GM23338 (cell line): ENCODE data around the gene ZNF816. TPM values are rescaled to one million over a fixed set of nuclear protein-coding genes. Genes with fewer than 3 reads are reported as not detected.
A peak's percentile ranks its signal among the peaks of the same experiment; 100 is the strongest.
"Not testable (repeated sequence)": the region's sequence is repeated elsewhere in the genome, so short reads cannot be mapped to it uniquely, and the experiment has no call there.

Experiments
- ATAC-seq: fragments of 200-7000 bp; cut with Tn5 transposase; 3 replicates; pipeline ENCODE4 v1.9.1; 2020
- DNase-seq: peaks from one replicate; pipeline ENCODE4 v3.0.0-alpha.2; 2015; ENCODE audit warnings: low spot score
- H2AFZ ChIP-seq: fragments of 200-600 bp; sonication (generic); 2 replicates; pipeline ENCODE4 v1.8.0; 2016; ENCODE audit warnings: antibody characterized with exemption, mild to moderate bottlenecking, moderate library complexity
- H3F3A ChIP-seq: fragments of 200-600 bp; sonication (generic); replicated peaks from 2 replicates; pipeline ENCODE4 v1.8.0; 2017; ENCODE audit warnings: antibody characterized with exemption, mixed run types, low read depth
- H3K27ac ChIP-seq: fragments of 200-600 bp; sonication (generic); 2 replicates; pipeline ENCODE4 v1.6.1; 2016; ENCODE audit warnings: low read depth
- H3K27me3 ChIP-seq: fragments of 200-600 bp; sonication (generic); 2 replicates; pipeline ENCODE4 v1.8.0; 2016; ENCODE audit warnings: mild to moderate bottlenecking, mixed run types, moderate library complexity; ENCODE audit not compliant: insufficient read depth
- H3K36me3 ChIP-seq: fragments of 200-600 bp; sonication (generic); 2 replicates; pipeline ENCODE4 v1.8.0; 2016; ENCODE audit warnings: mild to moderate bottlenecking; ENCODE audit not compliant: insufficient read depth
- H3K4me1 ChIP-seq: fragments of 200-600 bp; sonication (generic); 2 replicates; pipeline ENCODE4 v1.8.0; 2016; ENCODE audit warnings: mild to moderate bottlenecking, moderate library complexity; ENCODE audit not compliant: insufficient read depth
- H3K4me2 ChIP-seq: fragments of 200-600 bp; sonication (generic); 2 replicates; pipeline ENCODE4 v1.7.1; 2017; ENCODE audit warnings: mixed run types
- H3K4me3 ChIP-seq: fragments of 200-600 bp; sonication (generic); 2 replicates; pipeline ENCODE4 v1.6.1; 2016; ENCODE audit warnings: mixed run types
- H3K79me2 ChIP-seq: fragments of 200-600 bp; sonication (generic); replicated peaks from 2 replicates; pipeline ENCODE4 v1.8.0; 2017; ENCODE audit warnings: mild to moderate bottlenecking; ENCODE audit not compliant: insufficient read depth
- H3K9me2 ChIP-seq: fragments of 200-600 bp; sonication (generic); 2 replicates; pipeline ENCODE4 v1.8.0; 2017; ENCODE audit not compliant: insufficient read depth
- H4K20me1 ChIP-seq: fragments of 200-600 bp; sonication (generic); replicated peaks from 2 replicates; pipeline ENCODE4 v1.8.0; 2017; ENCODE audit warnings: mild to moderate bottlenecking; ENCODE audit not compliant: insufficient read depth
- H3K27ac Mint-ChIP-seq: 2 replicates; pipeline ENCODE4 v1.8.0; 2020; ENCODE audit warnings: inconsistent platforms, mild to moderate bottlenecking, moderate library complexity, mixed read lengths
- H3K27me3 Mint-ChIP-seq: 3 replicates; pipeline ENCODE4 v1.8.0; 2022; ENCODE audit warnings: low read depth, mild to moderate bottlenecking, moderate library complexity, mixed read lengths, inconsistent platforms; ENCODE audit not compliant: insufficient read depth, poor library complexity
- H3K36me3 Mint-ChIP-seq: 3 replicates; pipeline ENCODE4 v1.8.0; 2021; ENCODE audit warnings: low read depth, mild to moderate bottlenecking, inconsistent platforms, moderate library complexity, mixed read lengths
- H3K4me1 Mint-ChIP-seq: 3 replicates; pipeline ENCODE4 v1.8.0; 2020; ENCODE audit warnings: mild to moderate bottlenecking, inconsistent platforms, mixed read lengths
- H3K4me3 Mint-ChIP-seq: 3 replicates; pipeline ENCODE4 v1.8.0; 2021; ENCODE audit warnings: moderate library complexity, mild to moderate bottlenecking, inconsistent platforms, mixed read lengths
- H3K9me3 Mint-ChIP-seq: 3 replicates; pipeline ENCODE4 v1.8.0; 2020; ENCODE audit warnings: moderate library complexity, mild to moderate bottlenecking, inconsistent platforms, mixed read lengths
- CREB1 ChIP-seq: fragments of 250-450 bp; sonication (Bioruptor Pico); IDR thresholded peaks from 2 replicates; pipeline ENCODE4 v1.5.0; 2020; ENCODE audit warnings: low read depth, mild to moderate bottlenecking, moderate library complexity
- ETS1 ChIP-seq: IDR thresholded peaks from 2 replicates; pipeline ENCODE4 v1.6.1; 2016; ENCODE audit warnings: antibody characterized with exemption
- EZH2 ChIP-seq: fragments of 200-600 bp; sonication (generic); IDR thresholded peaks from one replicate; pipeline ENCODE4 v1.8.0; 2017; ENCODE audit warnings: antibody characterized with exemption, mild to moderate bottlenecking, low read depth; ENCODE audit not compliant: unreplicated experiment
- EZH2phosphoT487 ChIP-seq: fragments of 200-600 bp; sonication (generic); IDR thresholded peaks from one replicate; pipeline ENCODE4 v1.8.1; 2018; ENCODE audit warnings: antibody characterized with exemption; ENCODE audit not compliant: unreplicated experiment
- JUNB ChIP-seq: IDR thresholded peaks from one replicate; pipeline ENCODE4 v1.6.1; 2016; ENCODE audit warnings: antibody characterized with exemption; ENCODE audit not compliant: unreplicated experiment
- NANOG ChIP-seq: IDR thresholded peaks from 2 replicates; pipeline ENCODE4 v1.6.1; 2016; ENCODE audit warnings: antibody characterized with exemption, borderline replicate concordance
- POLR2AphosphoS5 ChIP-seq: IDR thresholded peaks from 2 replicates; pipeline ENCODE4 v1.6.1; 2016; ENCODE audit warnings: antibody characterized with exemption, low read depth
- REST ChIP-seq: IDR thresholded peaks from one replicate; pipeline ENCODE4 v1.6.1; 2018; ENCODE audit warnings: antibody characterized with exemption; ENCODE audit not compliant: unreplicated experiment
- STAT1 ChIP-seq: IDR thresholded peaks from one replicate; pipeline ENCODE4 v1.6.1; 2016; ENCODE audit warnings: antibody characterized with exemption; ENCODE audit not compliant: unreplicated experiment
- ZNF331 ChIP-seq: fragments of 250-450 bp; sonication (Bioruptor Pico); IDR thresholded peaks from 2 replicates; pipeline ENCODE4 v1.5.0; 2020; ENCODE audit warnings: low read depth, mild to moderate bottlenecking, moderate library complexity
- polyA plus RNA-seq: library from polyadenylated mRNA; unstranded; fragments of >200 nt; fragmentation: Nextera tagmentation; extraction: Ambion mirVana; gene quantifications from 2 replicates; pipeline ENCODE4 v1.2.1, GENCODE V29; 2016
- total RNA-seq: library from RNA; depleted of rRNA; stranded (reverse); fragments of >200 nt; shearing (Covaris generic); gene quantifications from 2 replicates; pipeline ENCODE4 v1.2.3, GENCODE V29; 2014
- TF ChIP-seq, protein P1 (sequence below), 2 experiments: fragments of 200-600 bp in 1 of 2; sonication (generic) in 1 of 2; conservative IDR thresholded peaks; 2 replicates each; pipeline versions ENCODE4 v1.5.1 to v1.6.1; 2016 to 2017; ENCODE audit warnings: antibody characterized with exemption in 2 of 2, low read depth in 2 of 2, mild to moderate bottlenecking in 2 of 2, moderate library complexity in 1 of 2

ZNF816 gene
- total and polyA plus RNA-seq, 2 experiments from 2014 or later, result 7.0 to 9.5 TPM

GRCh38 chr19:52924641-52925040 lies 38.0 kb downstream of the ZNF816 start:
- not testable (repeated sequence) for H3F3A ChIP-seq, H2AFZ ChIP-seq, H4K20me1 ChIP-seq, H3K27ac Mint-ChIP-seq, DNase-seq, H3K79me2 ChIP-seq, H3K4me3 Mint-ChIP-seq, ATAC-seq, H3K4me3 ChIP-seq, H3K27ac ChIP-seq, H3K4me2 ChIP-seq, H3K9me3 Mint-ChIP-seq, H3K9me2 ChIP-seq, H3K27me3 ChIP-seq
- peaks cover 24% of the 10 kb centered on the region for H3K4me1 Mint-ChIP-seq
- H3K27me3 Mint-ChIP-seq, result peaks cover 13% of the 10 kb centered on the region
- Histone ChIP-seq H3K36me3 (peaks cover 18% of the 10 kb centered on the region; the same call in 1 of the 2 replicates), H3K4me1 (peaks cover 19% of the 10 kb centered on the region)
- H3K36me3 Mint-ChIP-seq, result peaks cover 32% of the 10 kb centered on the region

DNA sequence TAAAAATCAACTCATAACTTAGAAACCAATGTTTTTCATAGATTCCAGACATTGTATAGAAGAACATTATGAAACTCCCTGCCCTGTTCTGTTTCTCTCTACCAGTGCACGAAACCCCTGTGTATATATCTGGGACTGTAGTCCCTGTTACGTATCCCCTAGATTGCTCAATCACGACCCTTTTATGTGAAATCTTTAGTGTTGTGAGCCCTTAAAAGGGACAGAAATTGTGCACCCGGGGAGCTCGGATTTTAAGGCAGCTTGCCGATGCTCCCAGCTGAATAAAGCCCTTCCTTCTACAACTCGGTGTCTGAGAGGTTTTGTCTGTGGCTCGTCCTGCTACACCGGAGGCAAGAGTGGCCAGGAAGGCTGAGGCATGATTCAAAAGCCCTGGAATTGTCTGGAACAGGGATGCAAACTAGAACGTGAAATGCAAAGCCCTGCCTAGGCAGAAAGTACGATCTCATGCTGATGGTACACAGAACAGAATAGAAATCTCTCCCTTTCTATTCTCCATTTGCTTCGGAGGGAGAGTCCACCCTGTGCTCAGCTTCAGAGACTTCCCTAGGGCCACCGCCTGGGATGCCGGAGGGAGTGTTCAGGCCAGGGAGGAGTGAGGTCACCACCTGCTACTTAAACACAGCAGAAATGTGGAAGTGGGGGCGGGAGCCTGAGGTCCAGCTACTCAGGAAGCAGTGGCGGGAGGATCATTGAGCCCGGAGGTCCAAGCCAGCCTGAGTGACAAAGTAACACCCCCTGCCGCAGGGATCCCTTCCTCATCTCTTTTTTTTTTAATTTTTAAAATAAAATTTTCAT lies 38.7 kb downstream of the ZNF816 start:
- Mint-ChIP-seq H3K9me3 (0 out of 3 replicates have a peak, but pooled peaks cover 4% of the 10 kb centered on the region), H3K4me1 (peaks cover 24% of the 10 kb centered on the region), H3K4me3 (peak overlapping the region; percentile 88), H3K27me3 (peaks cover 15% of the 10 kb centered on the region), H3K27ac (peak overlapping the region; percentile 56; the same call in 1 of the 2 replicates), H3K36me3 (peaks cover 29% of the 10 kb centered on the region)
- TF ChIP-seq EZH2 (no peak), REST (no peak), ZNF331 (no peak), CREB1 (CRISPR knock-in tag) (no peak), EZH2phosphoT487 (no peak), JUNB (no peak), ETS1 (no peak), NANOG (no peak), POLR2AphosphoS5 (no peak), STAT1 (no peak)
- TF ChIP-seq, protein P1, sequence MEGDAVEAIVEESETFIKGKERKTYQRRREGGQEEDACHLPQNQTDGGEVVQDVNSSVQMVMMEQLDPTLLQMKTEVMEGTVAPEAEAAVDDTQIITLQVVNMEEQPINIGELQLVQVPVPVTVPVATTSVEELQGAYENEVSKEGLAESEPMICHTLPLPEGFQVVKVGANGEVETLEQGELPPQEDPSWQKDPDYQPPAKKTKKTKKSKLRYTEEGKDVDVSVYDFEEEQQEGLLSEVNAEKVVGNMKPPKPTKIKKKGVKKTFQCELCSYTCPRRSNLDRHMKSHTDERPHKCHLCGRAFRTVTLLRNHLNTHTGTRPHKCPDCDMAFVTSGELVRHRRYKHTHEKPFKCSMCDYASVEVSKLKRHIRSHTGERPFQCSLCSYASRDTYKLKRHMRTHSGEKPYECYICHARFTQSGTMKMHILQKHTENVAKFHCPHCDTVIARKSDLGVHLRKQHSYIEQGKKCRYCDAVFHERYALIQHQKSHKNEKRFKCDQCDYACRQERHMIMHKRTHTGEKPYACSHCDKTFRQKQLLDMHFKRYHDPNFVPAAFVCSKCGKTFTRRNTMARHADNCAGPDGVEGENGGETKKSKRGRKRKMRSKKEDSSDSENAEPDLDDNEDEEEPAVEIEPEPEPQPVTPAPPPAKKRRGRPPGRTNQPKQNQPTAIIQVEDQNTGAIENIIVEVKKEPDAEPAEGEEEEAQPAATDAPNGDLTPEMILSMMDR (conservative IDR thresholded peaks at IDR 0.05; ENCODE audit: low read depth in 2 of 2), result no peak
- Histone ChIP-seq H3K4me3 (peak overlapping the region; percentile 95), H3K36me3 (peaks cover 12% of the 10 kb centered on the region; the same call in 1 of the 2 replicates), H3K27ac (peak overlapping the region; percentile 80; the same call in 1 of the 2 replicates), H3K79me2 (peaks cover 8% of the 10 kb centered on the region), H4K20me1 (peaks cover 5% of the 10 kb centered on the region; the same call in 1 of the 2 replicates), H3K4me2 (peak overlapping the region; percentile 92), H2AFZ (no peak overlapping the region), H3K27me3 (no peaks in the 10 kb centered on the region), H3K4me1 (peaks cover 19% of the 10 kb centered on the region), H3F3A (0 out of 2 replicates have a peak, but pooled peaks cover 4% of the 10 kb centered on the region), H3K9me2 (no peaks in the 10 kb centered on the region)
- peak; percentile 70 for DNase-seq
- ATAC-seq, result peak; percentile 52
